Stomach (tissue), 9 donors: ENCODE measurements around the gene KCNF1. TPM values are rescaled to one million over a fixed set of nuclear protein-coding genes. Genes with fewer than 3 reads are reported as not detected.

Experiments used
- DNase-seq, 2 donors: peaks; one replicate each; pipeline versions ENCODE4 v3.0.0 to v3.0.0-alpha.2; 2013 to 2019
- H3K27ac ChIP-seq, 5 donors: fragments of 200-600 bp in 4 of 5; sonication (generic) in 4 of 5; one replicate each; pipeline ENCODE4 v1.5.1; 2013 to 2019; ENCODE audit warnings: mild to moderate bottlenecking in 1 of 5, moderate library complexity in 1 of 5
- H3K27me3 ChIP-seq, 3 donors: fragments of 200-600 bp; sonication (generic); one replicate each; pipeline ENCODE4 v1.5.1; 2017 to 2019; ENCODE audit warnings: mixed run types in 1 of 3
- H3K36me3 ChIP-seq, 4 donors: fragments of 200-600 bp; sonication (generic); 1 replicate in 3 of 4; 2 replicates in 1 of 4; pipeline ENCODE4 v1.5.1; 2016 to 2019
- H3K4me1 ChIP-seq, 4 donors: fragments of 200-600 bp; sonication (generic); one replicate each; pipeline ENCODE4 v1.5.1; 2016 to 2019
- H3K4me3 ChIP-seq, 4 donors: fragments of 200-600 bp; sonication (generic) in 3 of 4; one replicate each; pipeline ENCODE4 v1.5.1; 2016 to 2019; ENCODE audit warnings: mild to moderate bottlenecking in 1 of 4
- H3K9me3 ChIP-seq, 4 donors: fragments of 200-600 bp; sonication (generic); one replicate each; pipeline ENCODE4 v1.5.1; 2016 to 2019
- EP300 ChIP-seq: sonication (generic); formaldehyde crosslinking; IDR thresholded peaks from one replicate; pipeline ENCODE4 v1.6.1; 2017; ENCODE audit warnings: antibody characterized with exemption
- POLR2A ChIP-seq, 4 donors: fragments of 450-650 bp; IDR thresholded peaks; one replicate each; pipeline ENCODE4 v1.6.1; 2016; ENCODE audit warnings: antibody characterized with exemption in 4 of 4, control low read depth in 2 of 4, mild to moderate bottlenecking in 1 of 4, moderate library complexity in 1 of 4
- POLR2AphosphoS5 ChIP-seq, 3 donors: sonication (generic); formaldehyde crosslinking; IDR thresholded peaks; one replicate each; pipeline ENCODE4 v1.6.1; 2016; ENCODE audit warnings: antibody characterized with exemption in 3 of 3
- WGBS, 5 donors: extraction: QIAGEN DNeasy Blood & Tissue Kit in 3 of 5; methylation state at CpG; one replicate each; pipeline versions ENCODE4 v1.1.5 to v1.1.7; 2013 to 2018; 5-methylcytosine and 5-hydroxymethylcytosine counted together
- intact Hi-C: fragments of 100-400 bp; cut with DNase I; formaldehyde crosslinking; loops from one replicate; pipeline ENCODE4 v1.15.1; 2023; ENCODE audit warnings: low total_unique reads
- polyA plus RNA-seq, 3 donors: library from polyadenylated mRNA; stranded (reverse); fragments of 200-250 nt; gene quantifications; one replicate each; pipeline ENCODE4 v1.2.3, GENCODE V29; 2013
- total RNA-seq, 5 donors: library from RNA; depleted of rRNA; stranded (reverse); fragments of >200 nt; gene quantifications; one replicate each; pipeline versions ENCODE4 v1.1.0 to v1.2.3, GENCODE V29; 2014 to 2016
- TF ChIP-seq, protein P1 (sequence below), 7 experiments: fragments of 450-650 bp in 4 of 7; fragments of 200-600 bp in 3 of 7; sonication (generic) in 3 of 7; IDR thresholded peaks; one replicate each; pipeline ENCODE4 v1.5.1; 2016 to 2019; ENCODE audit warnings: antibody characterized with exemption in 7 of 7, control low read depth in 2 of 7, mild to moderate bottlenecking in 1 of 7
- donor health status: healthy with polysubstance abuse.
- donor health status: Bipolar disorder and iron deficiency.
- donor health status: healthy.

KCNF1 gene
- total and polyA plus RNA-seq, 8 donors: 0.05 to 0.92 (median 0.58) TPM; not detected in 4

GRCh38 chr2:10935366-10935918 is 23.7 kb downstream of the KCNF1 start:
- Histone ChIP-seq H3K4me1 (peaks cover 0 to 14% (median 2%) of the 10 kb centered on the region in 4 donors), H3K27me3 (peaks cover 0 to 50% (median 5%) of the 10 kb centered on the region in 3 donors), H3K27ac (no peak overlapping the region), H3K4me3 (no peak overlapping the region), H3K36me3 (no peaks in the 10 kb centered on the region), H3K9me3 (peaks cover 3 to 23% (median 17%) of the 10 kb centered on the region in 4 donors)
- TF ChIP-seq POLR2A (IDR thresholded peaks at IDR 0.05) (no peak), EP300 (no peak), POLR2AphosphoS5 (IDR thresholded peaks at IDR 0.05) (no peak)
- TF ChIP-seq, protein P1, sequence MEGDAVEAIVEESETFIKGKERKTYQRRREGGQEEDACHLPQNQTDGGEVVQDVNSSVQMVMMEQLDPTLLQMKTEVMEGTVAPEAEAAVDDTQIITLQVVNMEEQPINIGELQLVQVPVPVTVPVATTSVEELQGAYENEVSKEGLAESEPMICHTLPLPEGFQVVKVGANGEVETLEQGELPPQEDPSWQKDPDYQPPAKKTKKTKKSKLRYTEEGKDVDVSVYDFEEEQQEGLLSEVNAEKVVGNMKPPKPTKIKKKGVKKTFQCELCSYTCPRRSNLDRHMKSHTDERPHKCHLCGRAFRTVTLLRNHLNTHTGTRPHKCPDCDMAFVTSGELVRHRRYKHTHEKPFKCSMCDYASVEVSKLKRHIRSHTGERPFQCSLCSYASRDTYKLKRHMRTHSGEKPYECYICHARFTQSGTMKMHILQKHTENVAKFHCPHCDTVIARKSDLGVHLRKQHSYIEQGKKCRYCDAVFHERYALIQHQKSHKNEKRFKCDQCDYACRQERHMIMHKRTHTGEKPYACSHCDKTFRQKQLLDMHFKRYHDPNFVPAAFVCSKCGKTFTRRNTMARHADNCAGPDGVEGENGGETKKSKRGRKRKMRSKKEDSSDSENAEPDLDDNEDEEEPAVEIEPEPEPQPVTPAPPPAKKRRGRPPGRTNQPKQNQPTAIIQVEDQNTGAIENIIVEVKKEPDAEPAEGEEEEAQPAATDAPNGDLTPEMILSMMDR (IDR thresholded peaks at IDR 0.05): no peak
- WGBS, 5 donors: 84 to 89% (median 87%) methylated on average over 16 to 18 of the region's 18 CpGs
- no peak for DNase-seq
- intact Hi-C loops: no loop called here

- Histone ChIP-seq H3K27ac (peak overlapping the region in 1 of 5 donors; percentile 22), H3K4me3 (no peak overlapping the region), H3K9me3 (peaks cover 3 to 23% (median 17%) of the 10 kb centered on the region in 4 donors), H3K27me3 (peaks cover 0 to 42% (median 5%) of the 10 kb centered on the region in 3 donors), H3K4me1 (peaks cover 0 to 14% (median 2%) of the 10 kb centered on the region in 4 donors), H3K36me3 (no peaks in the 10 kb centered on the region)
- peak in 1 of 2 donors; percentile 65 for DNase-seq
- TF ChIP-seq POLR2A (IDR thresholded peaks at IDR 0.05): no peak
- no peak for TF ChIP-seq EP300
- peak in 1 of 3 donors; percentile 60 for TF ChIP-seq POLR2AphosphoS5 (IDR thresholded peaks at IDR 0.05)
- TF ChIP-seq, protein P1 (IDR thresholded peaks at IDR 0.05): no peak
- intact Hi-C loops: no loop called here
- WGBS, 5 donors: 63 to 68% (median 65%) methylated on average over 17 of the region's 17 CpGs
These were observed 24.5 kb downstream of the KCNF1 start for GRCh38 chr2:10935953-10936942.

DNA sequence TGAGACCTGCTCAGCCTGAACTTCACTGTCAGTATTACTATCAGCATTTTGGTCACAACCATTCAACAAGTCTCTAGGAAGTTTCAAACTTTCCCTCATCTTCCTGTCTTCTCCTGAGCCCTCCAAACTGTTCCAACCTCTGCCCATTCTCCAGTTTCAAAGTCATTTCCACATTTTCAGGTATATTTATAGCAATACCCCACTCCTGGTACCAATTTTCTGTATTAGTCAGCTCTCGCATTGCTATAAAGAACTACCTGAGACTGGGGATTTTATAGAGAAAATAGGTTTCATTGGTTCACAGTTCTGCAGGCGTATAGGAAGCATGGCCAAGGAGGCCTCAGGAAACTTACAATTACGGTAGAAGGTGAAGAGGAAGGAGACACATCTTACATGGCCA is 27.3 kb downstream of the KCNF1 start:
- H3K4me3 ChIP-seq: no peak overlapping the region
- 88 to 96% (median 93%) methylated on average over 3 of the region's 3 CpGs for WGBS, 5 donors
- H3K4me1 ChIP-seq: peaks cover 0 to 14% (median 2%) of the 10 kb centered on the region in 4 donors
- DNase-seq: no peak
- H3K27me3 ChIP-seq: peaks cover 0 to 29% (median 5%) of the 10 kb centered on the region in 3 donors
- TF ChIP-seq, protein P1 (IDR thresholded peaks at IDR 0.05): no peak
- TF ChIP-seq POLR2A (IDR thresholded peaks at IDR 0.05): no peak
- no peak for TF ChIP-seq POLR2AphosphoS5 (IDR thresholded peaks at IDR 0.05)
- no peak for TF ChIP-seq EP300
- no peaks in the 10 kb centered on the region for H3K36me3 ChIP-seq
- no peak overlapping the region for H3K27ac ChIP-seq
- H3K9me3 ChIP-seq: peaks cover 3 to 23% (median 17%) of the 10 kb centered on the region in 4 donors
- intact Hi-C loops: no loop called here

GRCh38 chr2:10940596-10940995 is 28.9 kb downstream of the KCNF1 start:
- TF ChIP-seq EP300 (no peak), POLR2AphosphoS5 (IDR thresholded peaks at IDR 0.05) (no peak), POLR2A (IDR thresholded peaks at IDR 0.05) (no peak)
- TF ChIP-seq, protein P1 (IDR thresholded peaks at IDR 0.05): no peak
- no peak for DNase-seq
- intact Hi-C loops: no loop called here
- H3K4me3 ChIP-seq: no peak overlapping the region
- H3K36me3 ChIP-seq: no peaks in the 10 kb centered on the region
- H3K27me3 ChIP-seq: peaks cover 0 to 25% (median 8%) of the 10 kb centered on the region in 3 donors
- WGBS, 5 donors: 74 to 86% (median 80%) methylated on average over 2 of the region's 2 CpGs
- peaks cover 0 to 8% (median 0%) of the 10 kb centered on the region in 4 donors for H3K4me1 ChIP-seq
- peaks cover 3 to 23% (median 17%) of the 10 kb centered on the region in 4 donors for H3K9me3 ChIP-seq
- H3K27ac ChIP-seq: no peak overlapping the region
